H9 (cell line): ENCODE data around the gene SLK. TPM values are rescaled to one million over a fixed set of nuclear protein-coding genes. Genes with fewer than 3 reads are reported as not detected.

ENCODE experiments used
- DNase-seq: peaks from one replicate; pipeline ENCODE4 v3.0.0-alpha.2; 2017
- H2AFZ ChIP-seq: one replicate; pipeline ENCODE4 v1.6.1; 2013; ENCODE audit warnings: mild to moderate bottlenecking, low read length, control low read depth, moderate library complexity
- H2AK5ac ChIP-seq: 2 replicates; pipeline ENCODE4 v1.6.1; 2013; ENCODE audit warnings: low read length, control low read depth, mixed read lengths; ENCODE audit not compliant: insufficient read length
- H2BK120ac ChIP-seq: one replicate; pipeline ENCODE4 v1.6.1; 2013; ENCODE audit warnings: low read depth, mild to moderate bottlenecking, low read length, control low read depth, inconsistent platforms; ENCODE audit not compliant: poor library complexity, severe bottlenecking
- H2BK12ac ChIP-seq: 2 replicates; pipeline ENCODE4 v1.6.1; 2013; ENCODE audit warnings: low read length, control low read depth, mixed read lengths, low read depth; ENCODE audit not compliant: insufficient read length
- H2BK15ac ChIP-seq: 2 replicates; pipeline ENCODE4 v1.6.1; 2013; ENCODE audit warnings: low read depth, low read length, control low read depth
- H2BK20ac ChIP-seq: one replicate; pipeline ENCODE4 v1.6.1; 2013; ENCODE audit warnings: low read depth, mild to moderate bottlenecking, low read length, control low read depth, inconsistent platforms; ENCODE audit not compliant: poor library complexity, severe bottlenecking
- H2BK5ac ChIP-seq: 2 replicates; pipeline ENCODE4 v1.6.1; 2013; ENCODE audit warnings: low read length, control low read depth, mixed read lengths; ENCODE audit not compliant: insufficient read length
- H3K14ac ChIP-seq: 2 replicates; pipeline ENCODE4 v1.6.1; 2013; ENCODE audit warnings: low read length, control low read depth; ENCODE audit not compliant: insufficient read depth
- H3K18ac ChIP-seq: 2 replicates; pipeline ENCODE4 v1.6.1; 2013; ENCODE audit warnings: low read depth, mild to moderate bottlenecking, mixed read lengths, low read length, control low read depth; ENCODE audit not compliant: insufficient read length
- H3K23ac ChIP-seq: 2 replicates; pipeline ENCODE4 v1.6.1; 2013; ENCODE audit warnings: low read length, control low read depth, mixed read lengths, low read depth; ENCODE audit not compliant: insufficient read length
- H3K23me2 ChIP-seq: 2 replicates; pipeline ENCODE4 v1.6.1; 2013; ENCODE audit warnings: low read depth, mild to moderate bottlenecking, mixed read lengths, low read length, control low read depth; ENCODE audit not compliant: insufficient read length, poor library complexity, severe bottlenecking
- H3K27ac ChIP-seq: 2 replicates; pipeline ENCODE4 v1.5.1; 2013; ENCODE audit warnings: low read length, control low read depth, mixed read lengths, low read depth; ENCODE audit not compliant: insufficient read length
- H3K27me3 ChIP-seq: 2 replicates; pipeline ENCODE4 v1.6.1; 2013; ENCODE audit warnings: low read length, control low read depth, inconsistent platforms; ENCODE audit not compliant: insufficient read depth
- H3K4ac ChIP-seq: 2 replicates; pipeline ENCODE4 v1.6.1; 2013; ENCODE audit warnings: low read depth, mild to moderate bottlenecking, control low read depth, inconsistent platforms, low read length, moderate library complexity
- H3K4me1 ChIP-seq: 2 replicates; pipeline ENCODE4 v1.6.1; 2013; ENCODE audit warnings: low read length, control low read depth, inconsistent platforms; ENCODE audit not compliant: insufficient read depth
- H3K4me2 ChIP-seq: 2 replicates; pipeline ENCODE4 v1.6.1; 2013; ENCODE audit warnings: low read length, control low read depth, mixed read lengths; ENCODE audit not compliant: insufficient read length, insufficient read depth
- H3K56ac ChIP-seq: 2 replicates; pipeline ENCODE4 v1.6.1; 2013; ENCODE audit warnings: low read depth, mild to moderate bottlenecking, mixed read lengths, low read length, control low read depth; ENCODE audit not compliant: insufficient read length
- H3K79me1 ChIP-seq: 2 replicates; pipeline ENCODE4 v1.6.1; 2013; ENCODE audit warnings: low read depth, mild to moderate bottlenecking, moderate library complexity, low read length, control low read depth, inconsistent platforms; ENCODE audit not compliant: insufficient read depth, poor library complexity, severe bottlenecking
- H3K79me2 ChIP-seq: 2 replicates; pipeline ENCODE4 v1.6.1; 2013; ENCODE audit warnings: low read length, control low read depth, inconsistent platforms; ENCODE audit not compliant: insufficient read depth
- H3K9ac ChIP-seq: 2 replicates; pipeline ENCODE4 v1.6.1; 2013; ENCODE audit warnings: low read length, control low read depth, mixed read lengths; ENCODE audit not compliant: insufficient read length; ENCODE audit errors: extremely low read depth
- H3K9me3 ChIP-seq: one replicate; pipeline ENCODE4 v1.6.1; 2013; ENCODE audit warnings: low read depth, low read length, inconsistent platforms; ENCODE audit not compliant: control insufficient read depth
- H3T11ph ChIP-seq: one replicate; pipeline ENCODE4 v1.6.1; 2013; ENCODE audit warnings: mild to moderate bottlenecking, low read length, control low read depth, inconsistent platforms
- H4K20me1 ChIP-seq: one replicate; pipeline ENCODE4 v1.6.1; 2013; ENCODE audit not compliant: control insufficient read depth, insufficient read length, insufficient read depth
- H4K5ac ChIP-seq: 2 replicates; pipeline ENCODE4 v1.6.1; 2013; ENCODE audit warnings: low read depth, mild to moderate bottlenecking, mixed read lengths, low read length, control low read depth; ENCODE audit not compliant: insufficient read length
- H4K8ac ChIP-seq: replicated peaks from 2 replicates; pipeline ENCODE4 v1.6.1; 2013; ENCODE audit warnings: low read length, control low read depth, mixed read lengths, low read depth; ENCODE audit not compliant: insufficient read length
- H4K91ac ChIP-seq: 2 replicates; pipeline ENCODE4 v1.6.1; 2013; ENCODE audit warnings: low read depth, mild to moderate bottlenecking, moderate library complexity, mixed read lengths, low read length, control low read depth; ENCODE audit not compliant: insufficient read length
- H3K27ac Mint-ChIP-seq, 3 experiments: 2 replicates in 2 of 3; 3 replicates in 1 of 3; pipeline ENCODE4 v1.8.0; 2020 to 2021; ENCODE audit warnings: mixed read lengths in 3 of 3, mild to moderate bottlenecking in 1 of 3, moderate library complexity in 1 of 3
- H3K27me3 Mint-ChIP-seq: 2 replicates; pipeline ENCODE4 v1.8.0; 2021; ENCODE audit warnings: low read depth, mild to moderate bottlenecking, moderate library complexity, mixed read lengths
- H3K36me3 Mint-ChIP-seq, 3 experiments: 2 replicates in 2 of 3; 3 replicates in 1 of 3; pipeline ENCODE4 v1.8.0; 2020 to 2021; ENCODE audit warnings: low read depth in 3 of 3, mixed read lengths in 3 of 3; ENCODE audit not compliant: insufficient read depth in 1 of 3
- H3K4me1 Mint-ChIP-seq, 2 experiments: 2 replicates each; pipeline ENCODE4 v1.8.0; 2020; ENCODE audit warnings: mixed read lengths in 2 of 2
- H3K4me3 Mint-ChIP-seq, 2 experiments: 2 replicates in 1 of 2; 3 replicates in 1 of 2; pipeline ENCODE4 v1.8.0; 2020 to 2021; ENCODE audit warnings: mild to moderate bottlenecking in 2 of 2, mixed read lengths in 2 of 2, moderate library complexity in 1 of 2
- H3K9me3 Mint-ChIP-seq, 2 experiments: 2 replicates in 1 of 2; 3 replicates in 1 of 2; pipeline ENCODE4 v1.8.0; 2020; ENCODE audit warnings: mild to moderate bottlenecking in 2 of 2, mixed read lengths in 2 of 2, moderate library complexity in 1 of 2
- WGBS: extraction: QIAGEN DNeasy Blood & Tissue Kit; methylation state at CpG from one replicate; pipeline ENCODE4 v1.1.7; 2013; ENCODE audit warnings: missing lambda C conversion rate, low lambda C conversion rate, mixed read lengths; ENCODE audit not compliant: insufficient read length; ENCODE audit errors: extremely low coverage; 5-methylcytosine and 5-hydroxymethylcytosine counted together
- total RNA-seq: library from RNA; stranded (reverse); gene quantifications from 2 replicates; pipeline ENCODE4 v1.2.1, GENCODE V29; 2021
- TF ChIP-seq, protein P1 (sequence below): fragments of 200-600 bp; sonication (generic); conservative IDR thresholded peaks from 3 replicates; pipeline ENCODE4 v1.8.0; 2021; ENCODE audit warnings: antibody characterized with exemption, mild to moderate bottlenecking

SLK gene
- total RNA-seq, 1 experiment from 2014 or later, result 21.0 TPM

DNA sequence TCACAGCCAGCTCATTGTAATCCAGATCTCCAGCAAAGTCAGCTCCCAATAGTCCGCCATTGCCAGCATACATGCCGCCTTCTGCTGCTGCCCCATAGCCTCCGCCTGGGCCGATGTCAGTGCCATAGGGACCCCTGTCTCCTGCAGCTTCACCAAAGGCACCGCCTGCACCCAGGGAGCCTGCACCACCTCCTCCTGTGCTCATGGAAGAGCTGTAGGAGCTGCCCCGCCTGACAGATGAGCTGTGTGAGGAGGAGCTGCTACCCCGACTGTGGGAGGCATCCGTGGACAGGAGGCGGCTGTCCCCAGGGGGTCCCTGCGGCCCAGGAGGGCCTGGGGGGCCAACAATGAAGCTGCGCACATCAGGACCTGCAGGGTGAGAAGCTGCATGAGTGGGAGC lies 67.0 kb downstream of the SLK start:
- no peak for DNase-seq
- Histone ChIP-seq H3K18ac (no peak overlapping the region), H4K8ac (no peak overlapping the region), H3T11ph (no peak overlapping the region), H3K79me1 (no peaks in the 10 kb centered on the region), H3K14ac (no peak overlapping the region; the same call in 1 of the 2 replicates), H2BK20ac (no peak overlapping the region), H3K27ac (no peak overlapping the region), H3K23me2 (no peaks in the 10 kb centered on the region), H3K23ac (no peak overlapping the region), H2BK12ac (no peak overlapping the region), H2BK120ac (no peak overlapping the region), H3K56ac (no peak overlapping the region), H3K4me1 (peaks cover 4% of the 10 kb centered on the region; the same call in 1 of the 2 replicates), H4K91ac (no peak overlapping the region), H2AK5ac (no peak overlapping the region), H3K79me2 (no peaks in the 10 kb centered on the region), H3K4ac (no peak overlapping the region), H3K9me3 (no peaks in the 10 kb centered on the region), H2BK15ac (no peak overlapping the region), H2BK5ac (no peak overlapping the region), H2AFZ (no peak overlapping the region), H4K5ac (no peak overlapping the region), H3K4me2 (no peak overlapping the region), H3K27me3 (no peaks in the 10 kb centered on the region), H4K20me1 (no peaks in the 10 kb centered on the region), H3K9ac (no peak overlapping the region)
- TF ChIP-seq, protein P1, sequence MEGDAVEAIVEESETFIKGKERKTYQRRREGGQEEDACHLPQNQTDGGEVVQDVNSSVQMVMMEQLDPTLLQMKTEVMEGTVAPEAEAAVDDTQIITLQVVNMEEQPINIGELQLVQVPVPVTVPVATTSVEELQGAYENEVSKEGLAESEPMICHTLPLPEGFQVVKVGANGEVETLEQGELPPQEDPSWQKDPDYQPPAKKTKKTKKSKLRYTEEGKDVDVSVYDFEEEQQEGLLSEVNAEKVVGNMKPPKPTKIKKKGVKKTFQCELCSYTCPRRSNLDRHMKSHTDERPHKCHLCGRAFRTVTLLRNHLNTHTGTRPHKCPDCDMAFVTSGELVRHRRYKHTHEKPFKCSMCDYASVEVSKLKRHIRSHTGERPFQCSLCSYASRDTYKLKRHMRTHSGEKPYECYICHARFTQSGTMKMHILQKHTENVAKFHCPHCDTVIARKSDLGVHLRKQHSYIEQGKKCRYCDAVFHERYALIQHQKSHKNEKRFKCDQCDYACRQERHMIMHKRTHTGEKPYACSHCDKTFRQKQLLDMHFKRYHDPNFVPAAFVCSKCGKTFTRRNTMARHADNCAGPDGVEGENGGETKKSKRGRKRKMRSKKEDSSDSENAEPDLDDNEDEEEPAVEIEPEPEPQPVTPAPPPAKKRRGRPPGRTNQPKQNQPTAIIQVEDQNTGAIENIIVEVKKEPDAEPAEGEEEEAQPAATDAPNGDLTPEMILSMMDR, result no peak
- Mint-ChIP-seq H3K9me3 (no peaks in the 10 kb centered on the region), H3K36me3 (peaks cover 0 to 6% (median 0%) of the 10 kb centered on the region in 3 experiments; a peak in 2 of 7 replicates), H3K27ac (peak overlapping the region; percentile 70 to 86 (median 78); a peak in 5 of 7 replicates), H3K4me3 (no peak overlapping the region), H3K27me3 (no peaks in the 10 kb centered on the region; the same call in 1 of the 2 replicates), H3K4me1 (peaks cover 25 to 31% of the 10 kb centered on the region in 2 experiments)
- WGBS, result no CpG with 5 or more reads among the region's 11 CpGs
